Stimulated activated CD8-positive, alpha-beta memory T cell treated with anti-CD3 and anti-CD28 coated beads, Interleukin-12 subunit alpha, Interleukin-12 subunit beta, amount 100 ng/mL, for 24 hours (primary cell): Measurements from ENCODE around the gene TCERG1L.
"Not testable (repeated sequence)": the region's sequence is repeated elsewhere in the genome, so short reads cannot be mapped to it uniquely, and the experiment has no call there.

Source experiments
- DNase-seq: peaks from one replicate; pipeline ENCODE4 v3.0.0-alpha.2; 2020; ENCODE audit errors: extremely low read depth

TCERG1L gene

GRCh38 chr10:131167036-131167860 is 144.3 kb downstream of the TCERG1L start:
- no peak for DNase-seq

GRCh38 chr10:131166486-131166885 is 145.0 kb downstream of the TCERG1L start:
- DNase-seq: no peak

- DNase-seq: no peak
Measured at GRCh38 chr10:131165092-131165491, 146.4 kb downstream of the TCERG1L start.

- DNase-seq: no peak
Measured at GRCh38 chr10:131162866-131163843, 148.4 kb downstream of the TCERG1L start.

GRCh38 chr10:131162211-131162610 is 149.3 kb downstream of the TCERG1L start:
- DNase-seq: no peak

- DNase-seq: no peak
Measured at GRCh38 chr10:131161087-131161486, 150.4 kb downstream of the TCERG1L start.

- DNase-seq: no peak
Measured at GRCh38 chr10:131160219-131160875, 151.2 kb downstream of the TCERG1L start.

GRCh38 chr10:131159771-131160170 is 151.8 kb downstream of the TCERG1L start:
- no peak for DNase-seq

- no peak for DNase-seq
Measured at GRCh38 chr10:131158695-131159094, 152.8 kb downstream of the TCERG1L start.

- DNase-seq: no peak
Measured at GRCh38 chr10:131157899-131158298, 153.6 kb downstream of the TCERG1L start.

- DNase-seq: no peak
Measured at GRCh38 chr10:131155876-131156230, 155.7 kb downstream of the TCERG1L start.

GRCh38 chr10:131155218-131155875 is 156.2 kb downstream of the TCERG1L start:
- DNase-seq: no peak

GRCh38 chr10:131154306-131155025 is 157.1 kb downstream of the TCERG1L start:
- no peak for DNase-seq

- DNase-seq: not testable (repeated sequence)
Measured at GRCh38 chr10:131152456-131152855, 159.1 kb downstream of the TCERG1L start.

- no peak for DNase-seq
Measured at GRCh38 chr10:131150126-131150525, 161.4 kb downstream of the TCERG1L start.

- no peak for DNase-seq
Measured at GRCh38 chr10:131149586-131149985, 161.9 kb downstream of the TCERG1L start.

GRCh38 chr10:131149111-131149510 is 162.4 kb downstream of the TCERG1L start:
- DNase-seq: no peak

GRCh38 chr10:131148270-131148669 is 163.3 kb downstream of the TCERG1L start:
- no peak for DNase-seq

- no peak for DNase-seq
Measured at GRCh38 chr10:131147301-131147975, 164.1 kb downstream of the TCERG1L start.

GRCh38 chr10:131146790-131147189 is 164.7 kb downstream of the TCERG1L start:
- DNase-seq: no peak
